SHP77 (cell line): ENCODE data around the gene CGB5.
A peak's percentile ranks its signal among the peaks of the same experiment; 100 is the strongest.
"Not testable (repeated sequence)": the region's sequence is repeated elsewhere in the genome, so short reads cannot be mapped to it uniquely, and the experiment has no call there.

Experiments
- DNase-seq, 2 experiments: peaks; one replicate each; lab custom pipeline; 2025; lab: John Stamatoyannopoulos, UW

Gene CGB5

GRCh38 chr19:49043548-49043947 lies at the start of gene CGB5:
TSS of gene CGB5 (plus strand) at chr19:49043848. CDS start at chr19:49044210, 362 bp downstream.
- DNase-seq, result not testable (repeated sequence)

- DNase-seq, result no peak
Measured at GRCh38 chr19:48994035-48994386, 49.6 kb upstream of the CGB5 start.

GRCh38 chr19:48997972-48998371 lies 45.7 kb upstream of the CGB5 start:
- peak; percentile 70 to 79 for DNase-seq

GRCh38 chr19:48999481-49000325 lies 43.9 kb upstream of the CGB5 start:
- DNase-seq, result peak in 1 of 2 experiments; percentile 40

GRCh38 chr19:49004133-49004532 lies 39.5 kb upstream of the CGB5 start:
- DNase-seq, result no peak

- DNase-seq, result no peak
Measured at GRCh38 chr19:49004964-49005614, 38.6 kb upstream of the CGB5 start.

GRCh38 chr19:49006905-49007304 lies 36.7 kb upstream of the CGB5 start:
- DNase-seq, result no peak

GRCh38 chr19:49009828-49010227 lies 33.8 kb upstream of the CGB5 start:
- no peak for DNase-seq

- DNase-seq, result no peak
Measured at GRCh38 chr19:49010453-49010852, 33.2 kb upstream of the CGB5 start.

GRCh38 chr19:49011194-49011593 lies 32.5 kb upstream of the CGB5 start:
- no peak for DNase-seq

GRCh38 chr19:49014123-49014869 lies 29.4 kb upstream of the CGB5 start:
- peak in 1 of 2 experiments; percentile 30 for DNase-seq

- DNase-seq, result no peak
Measured at GRCh38 chr19:49014870-49015255, 28.8 kb upstream of the CGB5 start.

- DNase-seq, result no peak
Measured at GRCh38 chr19:49016067-49016839, 27.4 kb upstream of the CGB5 start.

GRCh38 chr19:49017041-49017665 lies 26.5 kb upstream of the CGB5 start, which contains the start of gene LHB:
TSS of gene LHB (minus strand) at chr19:49017091. CDS start at chr19:49017081, 10 bp downstream.
- no peak for DNase-seq

GRCh38 chr19:49017666-49018351 lies 25.8 kb upstream of the CGB5 start:
- peak; percentile 33 to 74 for DNase-seq

GRCh38 chr19:49018388-49019241 lies 25.0 kb upstream of the CGB5 start:
- DNase-seq, result not testable (repeated sequence)

GRCh38 chr19:49019242-49019932 lies 24.3 kb upstream of the CGB5 start:
- peak; percentile 67 to 77 for DNase-seq

GRCh38 chr19:49020342-49020741 lies 23.3 kb upstream of the CGB5 start:
- DNase-seq, result peak in 1 of 2 experiments; percentile 9
